ENCODE results near the gene EHBP1L1. TPM values are rescaled to one million over a fixed set of nuclear protein-coding genes. Genes with fewer than 3 reads are reported as not detected.

Gene EHBP1L1
- total RNA-seq, 1 donor from 2014 or later, result 81.3 TPM

- Mint-ChIP-seq H3K4me3 (ENCODE audit: unreplicated experiment) (no peak overlapping the region), H3K4me1 (ENCODE audit: low read depth) (peaks cover 41% of the 10 kb centered on the region), H3K9me3 (ENCODE audit: low read depth) (no peaks in the 10 kb centered on the region), H3K27ac (ENCODE audit: unreplicated experiment) (no peak overlapping the region), H3K27me3 (ENCODE audit: low read depth) (no peaks in the 10 kb centered on the region), H3K36me3 (ENCODE audit: low read depth) (peaks cover 27% of the 10 kb centered on the region)
- DNase-seq (ENCODE audit: low spot score), result no peak
- TF ChIP-seq CTCF (IDR thresholded peaks at IDR 0.05), result no peak
These were observed 22.4 kb upstream of the EHBP1L1 start for GRCh38 chr11:65553301-65554001.

GRCh38 chr11:65554057-65554818 lies 21.6 kb upstream of the EHBP1L1 start:
- peak overlapping the region; percentile 41 for H3K27ac Mint-ChIP-seq (ENCODE audit: unreplicated experiment)
- H3K36me3 Mint-ChIP-seq (ENCODE audit: low read depth), result peaks cover 23% of the 10 kb centered on the region
- no peak overlapping the region for H3K4me3 Mint-ChIP-seq (ENCODE audit: unreplicated experiment)
- no peak for DNase-seq (ENCODE audit: low spot score)
- H3K4me1 Mint-ChIP-seq (ENCODE audit: low read depth), result peaks cover 49% of the 10 kb centered on the region
- no peaks in the 10 kb centered on the region for H3K9me3 Mint-ChIP-seq (ENCODE audit: low read depth)
- no peak for TF ChIP-seq CTCF (IDR thresholded peaks at IDR 0.05)
- no peaks in the 10 kb centered on the region for H3K27me3 Mint-ChIP-seq (ENCODE audit: low read depth)

GRCh38 chr11:65554842-65555430 lies 20.9 kb upstream of the EHBP1L1 start:
- no peak for TF ChIP-seq CTCF (IDR thresholded peaks at IDR 0.05)
- H3K36me3 Mint-ChIP-seq (ENCODE audit: low read depth), result peaks cover 21% of the 10 kb centered on the region
- H3K9me3 Mint-ChIP-seq (ENCODE audit: low read depth), result no peaks in the 10 kb centered on the region
- no peak for DNase-seq (ENCODE audit: low spot score)
- H3K27me3 Mint-ChIP-seq (ENCODE audit: low read depth), result no peaks in the 10 kb centered on the region
- H3K4me3 Mint-ChIP-seq (ENCODE audit: unreplicated experiment), result no peak overlapping the region
- peak overlapping the region; percentile 41 for H3K27ac Mint-ChIP-seq (ENCODE audit: unreplicated experiment)
- peaks cover 56% of the 10 kb centered on the region for H3K4me1 Mint-ChIP-seq (ENCODE audit: low read depth)

GRCh38 chr11:65555693-65556231 lies 20.1 kb upstream of the EHBP1L1 start:
- no peak for TF ChIP-seq CTCF (IDR thresholded peaks at IDR 0.05)
- Mint-ChIP-seq H3K9me3 (ENCODE audit: low read depth) (no peaks in the 10 kb centered on the region), H3K27ac (ENCODE audit: unreplicated experiment) (peak overlapping the region; percentile 85), H3K4me3 (ENCODE audit: unreplicated experiment) (peak overlapping the region; percentile 81), H3K4me1 (ENCODE audit: low read depth) (peaks cover 64% of the 10 kb centered on the region), H3K36me3 (ENCODE audit: low read depth) (peaks cover 18% of the 10 kb centered on the region), H3K27me3 (ENCODE audit: low read depth) (no peaks in the 10 kb centered on the region)
- DNase-seq (ENCODE audit: low spot score), result peak; percentile 91
